HepG2 (cell line): ENCODE data around the gene PPY. TPM values are rescaled to one million over a fixed set of nuclear protein-coding genes. Genes with fewer than 3 reads are reported as not detected.

Experiments
- HNRNPL ChIP-seq: fragments of 200-400 bp; formaldehyde crosslinking; IDR thresholded peaks from 2 replicates; pipeline ENCODE4 v1.6.1; 2017; ENCODE audit warnings: mild to moderate bottlenecking, low read depth, low read length
- NFAT5 ChIP-seq: sonication (generic); formaldehyde crosslinking; IDR thresholded peaks from 2 replicates; pipeline ENCODE4 v1.4.0; 2020; ENCODE audit warnings: missing genetic modification reagents
- NFKBIZ ChIP-seq: IDR thresholded peaks from 2 replicates; pipeline ENCODE4 v1.6.1; 2018; ENCODE audit warnings: missing genetic modification reagents, missing compliant biosample characterization
- TFE3 ChIP-seq: IDR thresholded peaks from 2 replicates; pipeline ENCODE4 v1.6.1; 2016
- TRIM22 ChIP-seq: fragments of 450-650 bp; IDR thresholded peaks from 2 replicates; pipeline ENCODE4 v1.6.1; 2017
- ZFP1 ChIP-seq: IDR thresholded peaks from 2 replicates; pipeline ENCODE4 v1.6.1; 2016
- ZNF367 ChIP-seq: sonication (generic); formaldehyde crosslinking; IDR thresholded peaks from 2 replicates; pipeline ENCODE4 v1.4.0; 2020; ENCODE audit warnings: missing genetic modification reagents, borderline replicate concordance
- ZNF460 ChIP-seq: sonication (generic); formaldehyde crosslinking; IDR thresholded peaks from 2 replicates; pipeline ENCODE4 v1.5.1; 2020; ENCODE audit warnings: missing genetic modification reagents, mild to moderate bottlenecking, borderline replicate concordance
- ZNF569 ChIP-seq: sonication (generic); formaldehyde crosslinking; IDR thresholded peaks from 2 replicates; pipeline ENCODE4 v1.5.0; 2020; ENCODE audit warnings: mild to moderate bottlenecking, missing genetic modification reagents, moderate library complexity, borderline replicate concordance
- ZNF607 ChIP-seq: sonication (generic); formaldehyde crosslinking; IDR thresholded peaks from 2 replicates; pipeline ENCODE4 v1.5.1; 2020; ENCODE audit warnings: missing genetic modification reagents, mild to moderate bottlenecking, borderline replicate concordance
- polyA plus RNA-seq, 8 experiments: library from polyadenylated mRNA; depleted of rRNA in 3 of 8; stranded (reverse) in 7 of 8; unstranded in 1 of 8; fragments of >200 nt; fragmentation: Illumina TruSeq in 4 of 8; extraction: Trizol in 4 of 8; gene quantifications; 2 replicates each; pipeline versions ENCODE4 v1.2.1 to v1.2.3, GENCODE V29; 2011 to 2016; ENCODE audit warnings: low read depth in 4 of 8, missing spikeins in 1 of 8, mixed read lengths in 1 of 8; ENCODE audit not compliant: insufficient read depth in 1 of 8
- total RNA-seq, 5 experiments: library from RNA; depleted of rRNA; stranded (reverse); fragments of >200 nt; fragmentation: Illumina TruSeq; extraction: Trizol; gene quantifications; 2 replicates each; pipeline ENCODE4 v1.2.3, GENCODE V29; 2016; ENCODE audit warnings: low read depth in 1 of 5
- TF ChIP-seq, protein P1 (sequence below): sonication (generic); formaldehyde crosslinking; IDR thresholded peaks from 2 replicates; pipeline ENCODE4 v1.4.0; 2020; ENCODE audit warnings: missing genetic modification reagents
- TF ChIP-seq, protein P2 (sequence below): sonication (generic); formaldehyde crosslinking; IDR thresholded peaks from 2 replicates; pipeline ENCODE4 v1.4.0; 2020; ENCODE audit warnings: missing genetic modification reagents
- TF ChIP-seq, protein P3 (sequence below): sonication (generic); formaldehyde crosslinking; IDR thresholded peaks from 2 replicates; pipeline ENCODE4 v1.4.0; 2020; ENCODE audit warnings: missing genetic modification reagents, low read depth, mild to moderate bottlenecking, borderline replicate concordance

Gene PPY
- total and polyA plus RNA-seq, 2 of the 13 experiments (the other 11 are each of a cell fraction or from before 2014, with no cell fraction given), result not detected

GRCh38 chr17:43983515-43984411 lies 41.5 kb upstream of the PPY start (continued):
- TF ChIP-seq, protein P1, sequence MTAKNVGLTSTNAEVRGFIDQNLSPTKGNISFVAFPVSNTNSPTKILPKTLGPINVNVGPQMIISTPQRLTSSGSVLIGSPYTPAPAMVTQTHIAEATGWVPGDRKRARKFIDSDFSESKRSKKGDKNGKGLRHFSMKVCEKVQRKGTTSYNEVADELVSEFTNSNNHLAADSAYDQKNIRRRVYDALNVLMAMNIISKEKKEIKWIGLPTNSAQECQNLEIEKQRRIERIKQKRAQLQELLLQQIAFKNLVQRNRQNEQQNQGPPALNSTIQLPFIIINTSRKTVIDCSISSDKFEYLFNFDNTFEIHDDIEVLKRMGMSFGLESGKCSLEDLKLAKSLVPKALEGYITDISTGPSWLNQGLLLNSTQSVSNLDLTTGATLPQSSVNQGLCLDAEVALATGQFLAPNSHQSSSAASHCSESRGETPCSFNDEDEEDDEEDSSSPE (CRISPR knock-in tag), result peak; percentile 86
- TF ChIP-seq TFE3 (CRISPR knock-in tag) (peak; percentile 80), ZNF569 (CRISPR knock-in tag) (0 out of 2 replicates have a peak, but pooled peaks have one; percentile 72), ZNF367 (CRISPR knock-in tag) (0 out of 2 replicates have a peak, but pooled peaks have one; percentile 33), ZNF607 (peak; percentile 97; the same call in 1 of the 2 replicates), TRIM22 (no peak), NFAT5 (peak; percentile 89), HNRNPL (peak; percentile 21; the same call in 1 of the 2 replicates), NFKBIZ (CRISPR knock-in tag) (0 out of 2 replicates have a peak, but pooled peaks have one; percentile 24), ZFP1 (CRISPR knock-in tag) (no peak), ZNF460 (CRISPR knock-in tag) (peak; percentile 72; the same call in 1 of the 2 replicates)
- TF ChIP-seq, protein P2, sequence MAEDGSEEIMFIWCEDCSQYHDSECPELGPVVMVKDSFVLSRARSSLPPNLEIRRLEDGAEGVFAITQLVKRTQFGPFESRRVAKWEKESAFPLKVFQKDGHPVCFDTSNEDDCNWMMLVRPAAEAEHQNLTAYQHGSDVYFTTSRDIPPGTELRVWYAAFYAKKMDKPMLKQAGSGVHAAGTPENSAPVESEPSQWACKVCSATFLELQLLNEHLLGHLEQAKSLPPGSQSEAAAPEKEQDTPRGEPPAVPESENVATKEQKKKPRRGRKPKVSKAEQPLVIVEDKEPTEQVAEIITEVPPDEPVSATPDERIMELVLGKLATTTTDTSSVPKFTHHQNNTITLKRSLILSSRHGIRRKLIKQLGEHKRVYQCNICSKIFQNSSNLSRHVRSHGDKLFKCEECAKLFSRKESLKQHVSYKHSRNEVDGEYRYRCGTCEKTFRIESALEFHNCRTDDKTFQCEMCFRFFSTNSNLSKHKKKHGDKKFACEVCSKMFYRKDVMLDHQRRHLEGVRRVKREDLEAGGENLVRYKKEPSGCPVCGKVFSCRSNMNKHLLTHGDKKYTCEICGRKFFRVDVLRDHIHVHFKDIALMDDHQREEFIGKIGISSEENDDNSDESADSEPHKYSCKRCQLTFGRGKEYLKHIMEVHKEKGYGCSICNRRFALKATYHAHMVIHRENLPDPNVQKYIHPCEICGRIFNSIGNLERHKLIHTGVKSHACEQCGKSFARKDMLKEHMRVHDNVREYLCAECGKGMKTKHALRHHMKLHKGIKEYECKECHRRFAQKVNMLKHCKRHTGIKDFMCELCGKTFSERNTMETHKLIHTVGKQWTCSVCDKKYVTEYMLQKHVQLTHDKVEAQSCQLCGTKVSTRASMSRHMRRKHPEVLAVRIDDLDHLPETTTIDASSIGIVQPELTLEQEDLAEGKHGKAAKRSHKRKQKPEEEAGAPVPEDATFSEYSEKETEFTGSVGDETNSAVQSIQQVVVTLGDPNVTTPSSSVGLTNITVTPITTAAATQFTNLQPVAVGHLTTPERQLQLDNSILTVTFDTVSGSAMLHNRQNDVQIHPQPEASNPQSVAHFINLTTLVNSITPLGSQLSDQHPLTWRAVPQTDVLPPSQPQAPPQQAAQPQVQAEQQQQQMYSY (CRISPR knock-in tag), result peak; percentile 96
- TF ChIP-seq, protein P3, sequence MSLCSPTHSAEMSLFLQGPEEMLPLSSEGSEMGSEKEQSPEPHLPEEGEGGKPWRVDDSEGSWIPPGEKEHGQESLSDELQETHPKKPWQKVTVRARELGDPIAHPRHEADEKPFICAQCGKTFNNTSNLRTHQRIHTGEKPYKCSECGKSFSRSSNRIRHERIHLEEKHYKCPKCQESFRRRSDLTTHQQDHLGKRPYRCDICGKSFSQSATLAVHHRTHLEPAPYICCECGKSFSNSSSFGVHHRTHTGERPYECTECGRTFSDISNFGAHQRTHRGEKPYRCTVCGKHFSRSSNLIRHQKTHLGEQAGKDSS (CRISPR knock-in tag), result peak; percentile 84; the same call in 1 of the 2 replicates
